DMS 273 (cell line): ENCODE results near the gene MYEOV.

ENCODE experiments used
- DNase-seq: peaks from one replicate; lab custom pipeline; 2025; ENCODE audit not compliant: unreplicated experiment; lab: John Stamatoyannopoulos, UW

Gene MYEOV

DNA sequence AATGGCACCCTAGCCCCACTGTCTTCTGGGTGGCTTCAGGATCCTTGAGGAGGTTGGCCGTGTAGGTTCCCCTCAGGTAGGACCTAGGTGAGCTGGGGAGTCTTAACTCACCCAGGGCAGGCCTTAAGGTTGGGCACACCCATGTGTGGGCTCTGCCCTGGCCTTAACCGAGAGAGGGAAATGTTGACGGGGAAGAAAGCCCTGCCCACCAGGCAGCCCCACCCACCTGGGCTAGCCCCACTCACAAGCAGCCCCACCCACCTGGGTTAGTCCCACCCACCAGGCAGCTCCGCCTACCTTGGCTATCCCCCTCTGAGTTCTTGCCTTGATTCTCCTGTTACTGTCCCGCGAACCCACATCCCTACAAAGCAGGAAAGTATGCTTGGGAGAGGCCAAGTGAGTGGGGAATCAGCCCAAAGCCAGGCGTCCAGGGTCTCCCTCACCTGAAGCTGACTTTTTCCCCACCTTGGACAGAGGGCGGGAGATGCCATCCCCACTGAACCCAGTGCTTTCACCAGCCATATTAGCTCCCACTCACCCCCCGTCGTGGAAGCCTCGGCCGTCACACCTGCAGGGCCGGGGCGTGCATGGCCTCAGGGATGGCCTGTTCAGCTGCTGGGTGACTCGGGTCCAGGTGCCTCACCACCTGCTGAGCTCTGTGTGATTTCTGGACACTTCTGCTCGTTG, at the start of gene MYEOV:
Gene MYEOV (plus strand): TSS at position 337 of the 687 bp plus-strand sequence. CDS start 1,200 bp downstream, outside the sequence.
- peak; percentile 26 for DNase-seq

- no peak for DNase-seq
Observed at GRCh38 chr11:69244266-69244665, 49.7 kb upstream of the MYEOV start.

- no peak for DNase-seq
Observed at GRCh38 chr11:69245041-69245440, 48.9 kb upstream of the MYEOV start.

DNA sequence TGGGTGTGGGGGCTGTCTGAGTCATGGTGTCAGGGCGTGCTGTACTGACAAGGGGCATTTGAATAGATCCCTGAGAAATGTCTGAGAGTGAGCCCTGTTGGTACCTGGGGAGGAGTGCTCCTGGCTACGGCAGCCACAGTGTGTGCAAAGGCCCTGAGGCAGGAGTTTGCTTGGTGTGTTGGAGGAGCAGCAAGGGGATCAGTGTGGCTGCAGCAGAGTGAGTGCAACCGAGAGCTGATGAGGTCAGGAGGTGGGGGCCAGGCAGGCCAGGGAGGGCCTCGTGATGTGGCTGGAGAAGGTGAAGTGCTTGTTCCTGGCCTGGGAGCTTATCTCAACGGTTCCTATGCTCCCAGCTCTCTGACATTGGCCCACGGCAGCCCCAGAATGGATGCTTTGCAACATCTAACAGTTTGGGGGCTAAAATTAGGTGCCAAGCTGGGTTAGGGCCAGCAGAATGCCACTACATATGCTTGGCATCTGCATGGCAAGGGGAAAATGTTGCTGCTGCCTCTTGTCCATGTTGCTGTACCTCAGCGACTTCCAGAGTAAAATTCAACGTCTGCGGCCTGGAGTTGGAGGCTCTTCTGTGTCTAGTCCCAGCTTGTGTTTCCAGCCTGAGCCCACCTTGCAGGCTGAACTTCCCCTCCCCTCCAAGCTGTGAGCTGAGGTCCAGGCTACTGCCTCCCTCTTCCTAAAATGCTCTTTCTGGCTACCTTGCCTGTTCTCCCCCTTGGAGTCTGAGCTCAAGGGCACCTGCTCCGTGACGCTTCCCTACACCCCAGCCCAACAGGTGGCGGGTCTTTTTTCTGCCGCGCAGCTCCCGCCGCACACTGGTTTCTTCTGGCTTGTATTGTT, 48.2 kb upstream of the MYEOV start:
- no peak for DNase-seq

GRCh38 chr11:69249311-69250185, 44.4 kb upstream of the MYEOV start:
- no peak for DNase-seq

- DNase-seq = no peak
Observed at GRCh38 chr11:69250186-69251056, 43.5 kb upstream of the MYEOV start.

GRCh38 chr11:69251057-69251393, 42.9 kb upstream of the MYEOV start:
- no peak for DNase-seq

GRCh38 chr11:69251639-69252489, 42.1 kb upstream of the MYEOV start:
- no peak for DNase-seq

- DNase-seq = no peak
Observed at GRCh38 chr11:69252490-69252837, 41.5 kb upstream of the MYEOV start.

GRCh38 chr11:69253028-69253427, 40.9 kb upstream of the MYEOV start:
- peak; percentile 13 for DNase-seq

GRCh38 chr11:69257134-69257533, 36.8 kb upstream of the MYEOV start:
- DNase-seq = no peak

DNA sequence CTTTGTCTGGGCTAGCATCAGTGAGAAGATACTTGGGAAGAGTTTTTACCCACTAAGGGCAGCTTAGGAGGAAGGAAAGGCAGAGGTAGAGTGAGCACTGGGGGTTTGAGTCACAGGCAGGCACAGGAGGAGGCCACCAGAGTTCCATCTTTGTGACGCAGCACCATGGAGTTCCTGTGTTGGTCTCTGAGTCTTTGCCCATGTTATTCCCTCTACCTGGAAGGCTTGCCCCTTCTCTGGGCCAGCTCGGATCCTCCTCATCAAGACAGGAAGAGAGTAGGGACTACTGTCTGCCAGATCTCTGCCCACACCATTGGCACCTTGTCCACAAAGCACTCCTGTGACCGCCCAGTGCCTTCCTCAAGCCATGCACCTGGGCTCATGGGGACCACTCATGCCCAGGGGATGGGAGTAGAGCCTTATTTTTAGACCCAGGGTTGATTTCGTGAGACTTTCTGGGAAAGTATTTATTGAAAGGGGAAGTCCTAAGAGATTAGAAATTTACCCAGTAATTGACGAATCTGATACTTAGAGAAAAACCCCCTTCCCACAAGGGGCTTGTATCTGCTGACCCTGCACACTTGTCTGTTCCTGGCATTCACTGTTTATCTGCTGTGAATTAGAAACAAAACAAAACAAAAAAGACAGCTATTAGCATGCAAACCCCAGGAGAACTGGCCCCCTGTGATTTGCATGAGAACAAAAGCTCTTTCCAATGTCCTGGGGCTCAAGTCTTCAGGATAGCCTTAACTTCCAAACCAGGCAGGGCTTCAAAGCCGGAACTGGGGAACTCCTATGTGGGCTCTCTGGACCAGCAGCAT, 35.9 kb upstream of the MYEOV start:
- no peak for DNase-seq

- no peak for DNase-seq
Observed at GRCh38 chr11:69259096-69259495, 34.9 kb upstream of the MYEOV start.

- no peak for DNase-seq
Observed at GRCh38 chr11:69260622-69261021, 33.3 kb upstream of the MYEOV start.

GRCh38 chr11:69261116-69261515, 32.8 kb upstream of the MYEOV start:
- no peak for DNase-seq

- no peak for DNase-seq
Observed at GRCh38 chr11:69262918-69263735, 30.8 kb upstream of the MYEOV start.

DNA sequence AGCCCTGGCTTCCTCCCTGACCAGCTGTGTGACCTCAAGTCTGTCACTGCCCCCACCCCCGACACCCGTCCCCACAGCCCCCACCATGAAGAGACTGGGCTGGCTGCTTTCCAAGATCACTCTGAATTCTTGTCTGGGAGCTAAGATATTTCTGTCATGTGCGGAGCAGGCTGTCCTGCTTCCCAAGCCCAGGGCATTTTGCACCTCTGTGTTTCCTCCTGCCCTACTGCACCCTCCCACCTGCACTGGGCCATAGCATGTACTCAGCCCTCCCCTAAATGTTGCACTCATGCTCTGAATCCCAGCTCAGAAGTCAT, 30.3 kb upstream of the MYEOV start:
- DNase-seq = no peak

DNA sequence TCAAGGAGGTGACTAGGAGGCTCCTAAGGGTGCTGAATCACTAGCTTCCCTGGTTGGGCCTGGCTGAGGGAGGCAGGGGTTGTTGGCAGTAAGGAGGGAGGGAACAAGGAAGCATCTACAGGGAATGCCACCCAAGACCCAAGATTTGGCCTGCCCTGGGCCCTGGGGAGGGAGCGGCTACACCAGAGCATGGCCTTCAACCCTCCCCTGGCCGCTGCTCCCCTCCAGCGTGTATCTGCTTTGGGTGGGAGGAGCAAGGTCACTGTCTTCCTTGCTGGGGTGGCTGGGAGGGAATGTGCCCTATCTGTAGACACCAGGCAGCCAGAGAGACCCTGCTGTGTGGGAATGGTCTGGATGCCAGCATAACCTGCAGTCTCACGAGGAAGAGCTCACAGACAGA, 29.5 kb upstream of the MYEOV start:
- DNase-seq = no peak
